Esophagus muscularis mucosa (tissue), 3 donors: ENCODE data around the gene CYP26B1.

Experiments used
- POLR2A ChIP-seq: fragments of 450-650 bp; IDR thresholded peaks from one replicate; pipeline ENCODE4 v1.6.1; 2017; ENCODE audit warnings: antibody characterized with exemption, moderate library complexity, mild to moderate bottlenecking, low read depth
- POLR2AphosphoS5 ChIP-seq, 2 donors: sonication (generic); formaldehyde crosslinking; IDR thresholded peaks; one replicate each; pipeline ENCODE4 v1.6.1; 2017; ENCODE audit warnings: antibody characterized with exemption in 2 of 2
- TF ChIP-seq, protein P1 (sequence below), 3 experiments: fragments of 200-600 bp in 2 of 3; fragments of 450-650 bp in 1 of 3; sonication (generic) in 2 of 3; IDR thresholded peaks; one replicate each; pipeline ENCODE4 v1.5.1; 2017 to 2019; ENCODE audit warnings: antibody characterized with exemption in 3 of 3, mild to moderate bottlenecking in 2 of 3, moderate library complexity in 1 of 3

DNA sequence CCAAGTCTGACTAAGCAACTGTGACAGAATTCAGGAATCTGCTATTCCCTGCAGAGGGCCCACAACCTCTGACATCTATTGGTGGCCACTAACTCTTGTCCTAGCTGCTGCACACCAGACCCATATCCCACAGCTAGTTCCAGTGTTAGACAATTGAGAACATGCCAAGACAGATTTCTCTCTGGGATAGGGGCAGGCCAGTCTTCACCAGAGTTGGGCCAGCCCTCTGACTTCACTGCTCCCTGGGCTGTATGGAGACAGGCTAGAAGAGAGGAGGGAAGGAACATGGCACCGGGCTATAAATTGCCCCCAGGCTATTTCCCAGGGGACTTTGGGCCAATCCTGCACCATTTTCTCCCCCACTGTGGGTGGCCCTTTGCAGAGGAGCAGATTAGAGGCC lies 32.7 kb upstream of the CYP26B1 start:
- TF ChIP-seq, protein P1, sequence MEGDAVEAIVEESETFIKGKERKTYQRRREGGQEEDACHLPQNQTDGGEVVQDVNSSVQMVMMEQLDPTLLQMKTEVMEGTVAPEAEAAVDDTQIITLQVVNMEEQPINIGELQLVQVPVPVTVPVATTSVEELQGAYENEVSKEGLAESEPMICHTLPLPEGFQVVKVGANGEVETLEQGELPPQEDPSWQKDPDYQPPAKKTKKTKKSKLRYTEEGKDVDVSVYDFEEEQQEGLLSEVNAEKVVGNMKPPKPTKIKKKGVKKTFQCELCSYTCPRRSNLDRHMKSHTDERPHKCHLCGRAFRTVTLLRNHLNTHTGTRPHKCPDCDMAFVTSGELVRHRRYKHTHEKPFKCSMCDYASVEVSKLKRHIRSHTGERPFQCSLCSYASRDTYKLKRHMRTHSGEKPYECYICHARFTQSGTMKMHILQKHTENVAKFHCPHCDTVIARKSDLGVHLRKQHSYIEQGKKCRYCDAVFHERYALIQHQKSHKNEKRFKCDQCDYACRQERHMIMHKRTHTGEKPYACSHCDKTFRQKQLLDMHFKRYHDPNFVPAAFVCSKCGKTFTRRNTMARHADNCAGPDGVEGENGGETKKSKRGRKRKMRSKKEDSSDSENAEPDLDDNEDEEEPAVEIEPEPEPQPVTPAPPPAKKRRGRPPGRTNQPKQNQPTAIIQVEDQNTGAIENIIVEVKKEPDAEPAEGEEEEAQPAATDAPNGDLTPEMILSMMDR (IDR thresholded peaks at IDR 0.05), result no peak
- TF ChIP-seq POLR2A (no peak), POLR2AphosphoS5 (IDR thresholded peaks at IDR 0.05) (no peak)
